Type B pancreatic cell (in vitro differentiated cells): ENCODE measurements around the gene CRTAC1. TPM values are rescaled to one million over a fixed set of nuclear protein-coding genes. Genes with fewer than 3 reads are reported as not detected.

Experiments
- DNase-seq: peaks from one replicate; pipeline ENCODE4 v3.0.0; 2021; ENCODE audit warnings: mixed read lengths; ENCODE audit not compliant: unreplicated experiment; ENCODE audit errors: extremely low spot score
- H3K27ac Mint-ChIP-seq: 2 replicates; pipeline ENCODE4 v1.8.0; 2021; ENCODE audit warnings: mild to moderate bottlenecking, mixed read lengths
- H3K27me3 Mint-ChIP-seq: 2 replicates; pipeline ENCODE4 v1.8.0; 2021; ENCODE audit warnings: mixed read lengths
- H3K36me3 Mint-ChIP-seq: 2 replicates; pipeline ENCODE4 v1.8.0; 2021; ENCODE audit warnings: mixed read lengths
- H3K4me1 Mint-ChIP-seq: one replicate; pipeline ENCODE4 v1.8.0; 2021; ENCODE audit warnings: mixed read lengths; ENCODE audit not compliant: unreplicated experiment
- H3K4me3 Mint-ChIP-seq: 2 replicates; pipeline ENCODE4 v1.8.0; 2021; ENCODE audit warnings: mild to moderate bottlenecking, mixed read lengths
- H3K9me3 Mint-ChIP-seq: 2 replicates; pipeline ENCODE4 v1.8.0; 2021; ENCODE audit warnings: mixed read lengths
- total RNA-seq: library from RNA; stranded (reverse); gene quantifications from 2 replicates; pipeline ENCODE4 v1.2.1, GENCODE V29; 2021; ENCODE audit warnings: low replicate concordance
- TF ChIP-seq, protein P1 (sequence below): fragments of 200-600 bp; sonication (generic); conservative IDR thresholded peaks from 2 replicates; pipeline ENCODE4 v1.5.0; 2021; ENCODE audit warnings: antibody characterized with exemption, mild to moderate bottlenecking

The CRTAC1 gene
- total RNA-seq, 1 donor from 2014 or later, result 5.3 TPM

DNA sequence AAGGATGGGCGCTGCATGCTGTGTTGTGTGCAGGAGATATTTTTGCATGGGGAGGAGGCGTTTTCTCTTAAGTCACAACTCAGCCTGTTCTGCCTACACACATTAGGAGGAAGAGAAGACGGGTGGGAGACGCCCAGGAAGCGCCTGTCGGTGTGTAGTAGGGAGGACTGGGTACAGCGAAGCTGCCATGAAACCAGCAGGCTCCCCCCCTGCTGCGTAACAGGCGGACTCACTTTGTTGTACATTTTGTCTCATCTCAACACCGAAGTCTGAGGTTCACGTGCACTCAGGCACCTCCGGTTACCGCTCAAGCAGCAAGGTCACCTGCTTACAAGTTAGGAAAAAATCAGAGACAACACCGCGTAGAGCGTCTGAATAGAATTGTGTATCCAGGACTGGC, 56.3 kb downstream of the CRTAC1 start:
- H3K9me3 Mint-ChIP-seq, result no peaks in the 10 kb centered on the region
- H3K36me3 Mint-ChIP-seq, result no peaks in the 10 kb centered on the region
- TF ChIP-seq, protein P1, sequence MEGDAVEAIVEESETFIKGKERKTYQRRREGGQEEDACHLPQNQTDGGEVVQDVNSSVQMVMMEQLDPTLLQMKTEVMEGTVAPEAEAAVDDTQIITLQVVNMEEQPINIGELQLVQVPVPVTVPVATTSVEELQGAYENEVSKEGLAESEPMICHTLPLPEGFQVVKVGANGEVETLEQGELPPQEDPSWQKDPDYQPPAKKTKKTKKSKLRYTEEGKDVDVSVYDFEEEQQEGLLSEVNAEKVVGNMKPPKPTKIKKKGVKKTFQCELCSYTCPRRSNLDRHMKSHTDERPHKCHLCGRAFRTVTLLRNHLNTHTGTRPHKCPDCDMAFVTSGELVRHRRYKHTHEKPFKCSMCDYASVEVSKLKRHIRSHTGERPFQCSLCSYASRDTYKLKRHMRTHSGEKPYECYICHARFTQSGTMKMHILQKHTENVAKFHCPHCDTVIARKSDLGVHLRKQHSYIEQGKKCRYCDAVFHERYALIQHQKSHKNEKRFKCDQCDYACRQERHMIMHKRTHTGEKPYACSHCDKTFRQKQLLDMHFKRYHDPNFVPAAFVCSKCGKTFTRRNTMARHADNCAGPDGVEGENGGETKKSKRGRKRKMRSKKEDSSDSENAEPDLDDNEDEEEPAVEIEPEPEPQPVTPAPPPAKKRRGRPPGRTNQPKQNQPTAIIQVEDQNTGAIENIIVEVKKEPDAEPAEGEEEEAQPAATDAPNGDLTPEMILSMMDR, result no peak
- H3K27me3 Mint-ChIP-seq, result peaks cover 97% of the 10 kb centered on the region
- no peak for DNase-seq
- H3K4me1 Mint-ChIP-seq, result no peaks in the 10 kb centered on the region
- no peak overlapping the region for H3K4me3 Mint-ChIP-seq
- H3K27ac Mint-ChIP-seq, result no peak overlapping the region

DNA sequence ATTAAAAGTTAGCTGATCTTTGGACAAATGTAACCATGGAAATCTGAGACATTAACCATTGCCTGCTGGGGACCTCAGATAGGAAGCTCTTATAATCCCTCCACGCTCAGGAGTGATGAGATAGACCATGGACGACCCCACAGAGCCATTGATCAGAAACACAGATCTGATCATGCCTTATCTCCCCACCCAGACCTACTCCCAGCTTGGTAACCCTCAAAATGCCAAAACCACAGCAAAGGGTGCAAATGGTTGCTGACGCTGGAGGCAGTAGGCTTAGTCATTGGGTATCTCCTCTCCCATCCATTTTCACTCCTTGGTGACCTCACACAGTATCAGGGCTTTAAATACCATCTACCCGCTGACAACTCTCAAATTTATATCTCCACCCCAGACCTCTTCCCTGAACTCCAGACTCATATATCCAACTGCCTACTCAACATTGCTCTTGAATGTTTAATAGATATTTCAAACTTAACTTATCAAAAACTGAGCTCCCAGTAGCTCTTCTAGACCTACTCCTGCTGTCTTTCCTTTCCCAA, 60.8 kb downstream of the CRTAC1 start:
- TF ChIP-seq, protein P1, result no peak
- no peak for DNase-seq
- Mint-ChIP-seq H3K36me3 (no peaks in the 10 kb centered on the region), H3K9me3 (no peaks in the 10 kb centered on the region), H3K27ac (no peak overlapping the region), H3K4me3 (no peak overlapping the region), H3K27me3 (peaks cover 87% of the 10 kb centered on the region), H3K4me1 (no peaks in the 10 kb centered on the region)

DNA sequence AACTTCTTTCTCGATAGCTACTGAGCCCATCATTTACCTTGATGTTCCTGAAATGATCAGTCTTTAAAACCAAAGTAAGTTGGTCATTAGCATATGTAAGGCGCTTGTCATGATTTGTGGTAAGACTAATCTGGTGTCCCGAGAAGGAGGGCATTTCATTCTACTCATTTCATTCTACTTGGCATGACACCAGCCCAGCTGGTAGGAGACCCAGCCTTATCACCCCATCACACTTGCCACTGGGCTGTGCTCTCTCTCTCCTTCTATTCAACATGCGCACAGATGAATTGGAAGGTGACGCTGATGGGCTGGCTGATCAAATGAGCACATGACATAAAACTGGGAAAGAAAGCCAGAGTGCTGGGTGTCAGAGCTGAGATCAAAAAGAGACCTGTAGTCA, 65.7 kb downstream of the CRTAC1 start:
- peaks cover 73% of the 10 kb centered on the region for H3K27me3 Mint-ChIP-seq
- no peak overlapping the region for H3K27ac Mint-ChIP-seq
- H3K4me3 Mint-ChIP-seq, result no peak overlapping the region
- TF ChIP-seq, protein P1, result no peak
- no peaks in the 10 kb centered on the region for H3K4me1 Mint-ChIP-seq
- no peaks in the 10 kb centered on the region for H3K36me3 Mint-ChIP-seq
- H3K9me3 Mint-ChIP-seq, result no peaks in the 10 kb centered on the region
- DNase-seq, result no peak

DNA sequence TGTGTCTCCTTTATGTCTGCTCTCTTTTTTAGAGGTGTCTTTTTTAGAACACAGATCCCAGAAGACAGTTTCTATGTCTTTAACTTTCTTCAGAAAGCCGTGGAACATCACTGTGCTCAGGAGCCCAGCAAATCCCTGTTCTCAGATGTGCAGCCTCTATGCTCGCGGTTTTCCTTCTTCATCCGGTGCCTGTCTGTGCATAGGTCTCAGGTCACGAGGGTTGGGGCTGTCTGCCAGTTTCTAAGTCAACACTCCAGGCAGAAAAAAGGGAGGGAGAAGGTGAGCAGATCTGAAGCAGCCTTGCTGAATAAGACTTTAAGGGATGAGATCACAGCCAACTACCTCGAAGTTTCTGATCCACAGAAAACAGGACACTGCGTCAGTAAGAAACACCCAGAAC, 68.5 kb downstream of the CRTAC1 start:
- H3K4me1 Mint-ChIP-seq, result no peaks in the 10 kb centered on the region
- peaks cover 72% of the 10 kb centered on the region for H3K27me3 Mint-ChIP-seq
- H3K36me3 Mint-ChIP-seq, result no peaks in the 10 kb centered on the region
- no peak overlapping the region for H3K4me3 Mint-ChIP-seq
- H3K27ac Mint-ChIP-seq, result no peak overlapping the region
- no peak for DNase-seq
- TF ChIP-seq, protein P1, result no peak
- H3K9me3 Mint-ChIP-seq, result no peaks in the 10 kb centered on the region

DNA sequence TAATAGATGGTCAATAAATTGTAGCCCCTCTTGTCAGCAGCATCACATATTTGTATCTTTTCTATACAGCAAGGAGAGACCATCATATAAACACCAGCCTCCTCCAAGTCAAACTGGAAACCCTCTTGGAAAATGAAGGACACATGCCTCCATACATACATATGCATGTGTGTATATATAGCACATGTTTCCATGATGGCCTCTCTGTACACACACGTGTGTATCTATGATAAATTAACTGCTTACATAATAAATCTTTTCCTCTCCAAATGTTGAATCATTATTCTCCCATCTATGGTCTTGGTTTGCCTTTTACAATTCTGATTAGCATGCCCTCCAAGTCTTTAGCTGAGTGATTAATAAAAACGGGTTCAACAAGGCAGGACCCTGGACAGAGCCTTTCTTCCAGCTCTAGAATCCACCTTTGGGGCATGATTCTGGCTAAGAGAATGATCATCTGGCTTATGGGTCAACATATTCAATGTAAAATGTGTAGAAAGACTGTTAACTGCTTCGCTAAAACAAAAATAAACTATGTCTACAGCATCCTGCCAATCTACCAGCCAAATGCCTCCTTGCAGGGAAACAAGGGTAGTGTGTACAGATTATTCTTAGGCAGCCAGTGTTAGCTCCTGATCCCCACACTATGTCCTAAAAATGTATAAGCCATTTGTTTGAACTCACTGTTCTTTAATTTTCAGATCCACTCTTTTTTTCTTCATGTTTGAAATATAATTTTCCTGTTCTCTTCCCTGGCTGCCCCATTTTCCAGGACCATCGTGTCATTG, 70.0 kb downstream of the CRTAC1 start:
- Mint-ChIP-seq H3K4me1 (no peaks in the 10 kb centered on the region), H3K27ac (no peak overlapping the region), H3K4me3 (no peak overlapping the region), H3K9me3 (no peaks in the 10 kb centered on the region), H3K27me3 (peaks cover 70% of the 10 kb centered on the region), H3K36me3 (no peaks in the 10 kb centered on the region)
- TF ChIP-seq, protein P1, result no peak
- DNase-seq, result no peak
